HepG2 (cell line): ENCODE measurements around the gene FKTN. TPM values are rescaled to one million over a fixed set of nuclear protein-coding genes. Genes with fewer than 3 reads are reported as not detected.

Source experiments
- ATAC-seq: fragments of 200-7000 bp; cut with Tn5 transposase; 3 replicates; pipeline ENCODE4 v1.9.1; 2020; ENCODE audit warnings: mild to moderate bottlenecking, moderate library complexity
- BruUV-seq: library from RNA; stranded (reverse); fragments of 400-500 nt; replicated peaks from 2 replicates; lab custom pipeline; 2021; lab: Mats Ljungman, UMichigan
- CTCF ChIA-PET: fragments of 300-600 bp; formaldehyde crosslinking; extraction: SDS; loops from one replicate; lab custom pipeline; 2021; ENCODE audit warnings: low total read pairs, inconsistent platforms, low intra/inter-chr PET ratio; lab: Yijun Ruan, JAX
- POLR2A ChIA-PET: fragments of 350-600 bp; sonication (Branson Sonifier 250); formaldehyde crosslinking; loops from one replicate; lab custom pipeline; 2020; ENCODE audit warnings: antibody characterized with exemption, inconsistent platforms; lab: Yijun Ruan, JAX
- DNase-seq: peaks from one replicate; pipeline ENCODE4 v3.0.0-alpha.2; 2015; ENCODE audit warnings: low spot score
- FAIRE-seq: peaks from 3 replicates; lab custom pipeline; 2011; peaks lifted over from hg19 to GRCh38; lab: Jason Lieb, UNC
- H2AFZ ChIP-seq: one replicate; pipeline ENCODE4 v1.6.1; 2011; ENCODE audit warnings: low read length, inconsistent platforms
- H3K27ac ChIP-seq: fragments of 300-600 bp; 3 replicates; pipeline ENCODE4 v1.8.0; 2011; ENCODE audit warnings: mixed run types, mild to moderate bottlenecking, mixed read lengths, low read length, inconsistent platforms; ENCODE audit not compliant: insufficient read depth; ENCODE audit errors: extremely low read length
- H3K27me3 ChIP-seq, 2 experiments: fragments of 200-600 bp in 1 of 2; 2 replicates in 1 of 2; 3 replicates in 1 of 2; pipeline versions ENCODE4 v1.6.0 to v1.8.0; 2011; ENCODE audit warnings: low read length in 2 of 2, mild to moderate bottlenecking in 2 of 2, moderate library complexity in 2 of 2, inconsistent platforms in 1 of 2; ENCODE audit not compliant: insufficient read depth in 2 of 2, control insufficient read depth in 1 of 2
- H3K36me3 ChIP-seq, 2 experiments: fragments of 200-600 bp in 1 of 2; replicated peaks in 1 of 2; 2 replicates in 1 of 2; 3 replicates in 1 of 2; pipeline versions ENCODE4 v1.5.1 to v1.8.0; 2011; ENCODE audit warnings: low read length in 2 of 2, inconsistent platforms in 1 of 2; ENCODE audit not compliant: insufficient read depth in 2 of 2, control insufficient read depth in 1 of 2
- H3K4me1 ChIP-seq: 2 replicates; pipeline ENCODE4 v1.5.1; 2012; ENCODE audit warnings: low read length, inconsistent platforms; ENCODE audit not compliant: insufficient read depth
- H3K4me2 ChIP-seq: 2 replicates; pipeline ENCODE4 v1.6.0; 2011; ENCODE audit warnings: low read depth, low read length, inconsistent platforms
- H3K4me3 ChIP-seq, 3 experiments: fragments of 200-600 bp in 1 of 3; sonication (generic), shearing (Covaris generic) in 1 of 3; replicated peaks in 1 of 3; 2 replicates each; pipeline ENCODE4 v1.5.1; 2011 to 2016; ENCODE audit warnings: low read length in 3 of 3, inconsistent platforms in 2 of 3, low read depth in 2 of 3, mild to moderate bottlenecking in 2 of 3, control low read depth in 1 of 3, mixed read lengths in 1 of 3; ENCODE audit not compliant: insufficient read depth in 1 of 3
- H3K79me2 ChIP-seq: one replicate; pipeline ENCODE4 v1.6.1; 2011; ENCODE audit warnings: low read length, inconsistent platforms; ENCODE audit not compliant: insufficient read depth
- H3K9ac ChIP-seq: 2 replicates; pipeline ENCODE4 v1.6.0; 2011; ENCODE audit warnings: mild to moderate bottlenecking, low read depth, low read length, inconsistent platforms; ENCODE audit not compliant: insufficient read depth
- H3K9me3 ChIP-seq: 2 replicates; pipeline ENCODE4 v1.5.1; 2012; ENCODE audit warnings: mild to moderate bottlenecking, low read length
- H4K20me1 ChIP-seq: 2 replicates; pipeline ENCODE4 v1.6.0; 2011; ENCODE audit warnings: inconsistent platforms, mild to moderate bottlenecking, low read length, moderate library complexity; ENCODE audit not compliant: insufficient read depth
- NR1H2 ChIP-seq: sonication (generic); formaldehyde crosslinking; IDR thresholded peaks from 2 replicates; pipeline ENCODE4 v1.8.1; 2022; ENCODE audit warnings: low read depth, missing genetic modification reagents, borderline replicate concordance
- STAT6 ChIP-seq: sonication (generic); formaldehyde crosslinking; IDR thresholded peaks from 2 replicates; pipeline ENCODE4 v1.4.0; 2020; ENCODE audit warnings: missing genetic modification reagents, mild to moderate bottlenecking, borderline replicate concordance
- ZBTB1 ChIP-seq: sonication (generic); formaldehyde crosslinking; IDR thresholded peaks from 2 replicates; pipeline ENCODE4 v1.4.0; 2020; ENCODE audit warnings: missing genetic modification reagents, borderline replicate concordance
- ZNF564 ChIP-seq: sonication (generic); formaldehyde crosslinking; IDR thresholded peaks from 2 replicates; pipeline ENCODE4 v1.8.1; 2023; ENCODE audit warnings: mild to moderate bottlenecking, missing genetic modification reagents
- WGBS: methylation state at CpG from one replicate; pipeline ENCODE4 v1.1.6; 2017; ENCODE audit warnings: low lambda C conversion rate; 5-methylcytosine and 5-hydroxymethylcytosine counted together
- in situ Hi-C: cut with HindIII; loops from 2 replicates; pipeline ENCODE4 v1.10.0; 2017; ENCODE audit warnings: low pct_unique_long_range_greater_than_20kb; ENCODE audit not compliant: extremely low pct_ligation_motif_present
- intact Hi-C: fragments of 100-400 bp; cut with micrococcal nuclease; formaldehyde crosslinking; loops from one replicate; pipeline ENCODE4 v1.10.0; 2022; ENCODE audit not compliant: unreplicated experiment
- polyA plus RNA-seq, 8 experiments: library from polyadenylated mRNA; depleted of rRNA in 3 of 8; stranded (reverse) in 7 of 8; unstranded in 1 of 8; fragments of >200 nt; fragmentation: Illumina TruSeq in 4 of 8; extraction: Trizol in 4 of 8; gene quantifications; 2 replicates each; pipeline versions ENCODE4 v1.2.1 to v1.2.3, GENCODE V29; 2011 to 2016; ENCODE audit warnings: low read depth in 4 of 8, missing spikeins in 1 of 8, mixed read lengths in 1 of 8; ENCODE audit not compliant: insufficient read depth in 1 of 8
- total RNA-seq, 5 experiments: library from RNA; depleted of rRNA; stranded (reverse); fragments of >200 nt; fragmentation: Illumina TruSeq; extraction: Trizol; gene quantifications; 2 replicates each; pipeline ENCODE4 v1.2.3, GENCODE V29; 2016; ENCODE audit warnings: low read depth in 1 of 5
- TF ChIP-seq, protein P1 (sequence below): sonication (generic); formaldehyde crosslinking; IDR thresholded peaks from 2 replicates; pipeline ENCODE4 v1.4.0; 2020; ENCODE audit warnings: missing genetic modification reagents, low read depth, mild to moderate bottlenecking, borderline replicate concordance
- TF ChIP-seq, protein P2 (sequence below): sonication (generic); formaldehyde crosslinking; IDR thresholded peaks from 2 replicates; pipeline ENCODE4 v1.8.1; 2023; ENCODE audit warnings: mild to moderate bottlenecking, inconsistent platforms, moderate library complexity, missing genetic modification reagents, borderline replicate concordance
- TF ChIP-seq, protein P3 (sequence below): sonication (generic); formaldehyde crosslinking; IDR thresholded peaks from 2 replicates; pipeline ENCODE4 v1.5.0; 2020; ENCODE audit warnings: mild to moderate bottlenecking, missing genetic modification reagents, moderate library complexity
- TF ChIP-seq, protein P4 (sequence below): sonication (generic); formaldehyde crosslinking; IDR thresholded peaks from 2 replicates; pipeline ENCODE4 v1.4.0; 2020; ENCODE audit warnings: missing genetic modification reagents, borderline replicate concordance
- TF ChIP-seq, protein P5 (sequence below): sonication (generic); formaldehyde crosslinking; IDR thresholded peaks from 2 replicates; pipeline ENCODE4 v1.4.0; 2020; ENCODE audit warnings: missing genetic modification reagents, borderline replicate concordance

The FKTN gene
- total and polyA plus RNA-seq, 2 of the 13 experiments (the other 11 are each of a cell fraction or from before 2014, with no cell fraction given), result 7.9 to 13.5 TPM

DNA sequence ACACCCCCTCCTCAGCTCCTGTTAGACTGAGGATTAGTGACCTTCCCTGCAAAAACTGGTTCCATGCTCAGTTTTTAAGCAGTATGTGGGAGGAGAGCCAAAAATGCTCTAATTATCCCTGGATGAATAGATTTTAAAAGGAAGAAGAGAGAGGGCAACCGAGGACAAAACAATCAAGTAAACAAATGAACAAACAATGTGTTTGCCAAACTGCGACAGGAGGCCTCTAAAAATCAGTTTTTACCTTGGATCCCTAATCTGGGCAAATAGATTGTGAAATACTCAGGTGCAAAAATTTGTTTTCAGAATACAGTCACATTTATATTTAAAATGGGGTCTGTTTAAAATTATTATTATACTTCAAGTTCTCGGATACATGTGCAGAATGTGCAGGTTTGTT lies 112.8 kb downstream of the FKTN start:
- no peaks in the 10 kb centered on the region for H3K9me3 ChIP-seq
- no peaks in the 10 kb centered on the region for H3K36me3 ChIP-seq
- H3K9ac ChIP-seq, result no peak overlapping the region
- no peak for FAIRE-seq
- peaks cover 0 to 4% of the 10 kb centered on the region in 2 experiments; a peak in 1 of 5 replicates for H3K27me3 ChIP-seq
- H3K79me2 ChIP-seq, result no peaks in the 10 kb centered on the region
- DNase-seq, result no peak
- ChIA-PET POLR2A (no interaction called here), CTCF (no interaction called here)
- no TSS peak for BruUV-seq
- no peak for ATAC-seq
- in situ Hi-C loops (no loop called here), intact Hi-C loops (no loop called here)
- H3K4me1 ChIP-seq, result peaks cover 26% of the 10 kb centered on the region
- H4K20me1 ChIP-seq, result no peaks in the 10 kb centered on the region
- 2% methylated on average over 3 of the region's 3 CpGs for WGBS
- no peak overlapping the region for H3K4me2 ChIP-seq
- no peak overlapping the region for H3K4me3 ChIP-seq
- H2AFZ ChIP-seq, result no peak overlapping the region
- H3K27ac ChIP-seq, result no peak overlapping the region
- TF ChIP-seq, protein P1, sequence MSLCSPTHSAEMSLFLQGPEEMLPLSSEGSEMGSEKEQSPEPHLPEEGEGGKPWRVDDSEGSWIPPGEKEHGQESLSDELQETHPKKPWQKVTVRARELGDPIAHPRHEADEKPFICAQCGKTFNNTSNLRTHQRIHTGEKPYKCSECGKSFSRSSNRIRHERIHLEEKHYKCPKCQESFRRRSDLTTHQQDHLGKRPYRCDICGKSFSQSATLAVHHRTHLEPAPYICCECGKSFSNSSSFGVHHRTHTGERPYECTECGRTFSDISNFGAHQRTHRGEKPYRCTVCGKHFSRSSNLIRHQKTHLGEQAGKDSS, result no peak
- TF ChIP-seq, protein P2, sequence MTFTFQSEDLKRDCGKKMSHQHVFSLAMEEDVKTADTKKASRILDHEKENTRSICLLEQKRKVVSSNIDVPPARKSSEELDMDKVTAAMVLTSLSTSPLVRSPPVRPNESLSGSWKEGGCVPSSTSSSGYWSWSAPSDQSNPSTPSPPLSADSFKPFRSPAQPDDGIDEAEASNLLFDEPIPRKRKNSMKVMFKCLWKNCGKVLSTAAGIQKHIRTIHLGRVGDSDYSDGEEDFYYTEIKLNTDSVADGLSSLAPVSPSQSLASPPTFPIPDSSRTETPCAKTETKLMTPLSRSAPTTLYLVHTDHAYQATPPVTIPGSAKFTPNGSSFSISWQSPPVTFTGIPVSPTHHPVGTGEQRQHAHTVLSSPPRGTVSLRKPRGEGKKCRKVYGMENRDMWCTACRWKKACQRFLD (CRISPR knock-in tag), result no peak
- no peak for TF ChIP-seq ZNF564
- TF ChIP-seq, protein P3, sequence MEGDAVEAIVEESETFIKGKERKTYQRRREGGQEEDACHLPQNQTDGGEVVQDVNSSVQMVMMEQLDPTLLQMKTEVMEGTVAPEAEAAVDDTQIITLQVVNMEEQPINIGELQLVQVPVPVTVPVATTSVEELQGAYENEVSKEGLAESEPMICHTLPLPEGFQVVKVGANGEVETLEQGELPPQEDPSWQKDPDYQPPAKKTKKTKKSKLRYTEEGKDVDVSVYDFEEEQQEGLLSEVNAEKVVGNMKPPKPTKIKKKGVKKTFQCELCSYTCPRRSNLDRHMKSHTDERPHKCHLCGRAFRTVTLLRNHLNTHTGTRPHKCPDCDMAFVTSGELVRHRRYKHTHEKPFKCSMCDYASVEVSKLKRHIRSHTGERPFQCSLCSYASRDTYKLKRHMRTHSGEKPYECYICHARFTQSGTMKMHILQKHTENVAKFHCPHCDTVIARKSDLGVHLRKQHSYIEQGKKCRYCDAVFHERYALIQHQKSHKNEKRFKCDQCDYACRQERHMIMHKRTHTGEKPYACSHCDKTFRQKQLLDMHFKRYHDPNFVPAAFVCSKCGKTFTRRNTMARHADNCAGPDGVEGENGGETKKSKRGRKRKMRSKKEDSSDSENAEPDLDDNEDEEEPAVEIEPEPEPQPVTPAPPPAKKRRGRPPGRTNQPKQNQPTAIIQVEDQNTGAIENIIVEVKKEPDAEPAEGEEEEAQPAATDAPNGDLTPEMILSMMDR, result no peak
- TF ChIP-seq, protein P4, sequence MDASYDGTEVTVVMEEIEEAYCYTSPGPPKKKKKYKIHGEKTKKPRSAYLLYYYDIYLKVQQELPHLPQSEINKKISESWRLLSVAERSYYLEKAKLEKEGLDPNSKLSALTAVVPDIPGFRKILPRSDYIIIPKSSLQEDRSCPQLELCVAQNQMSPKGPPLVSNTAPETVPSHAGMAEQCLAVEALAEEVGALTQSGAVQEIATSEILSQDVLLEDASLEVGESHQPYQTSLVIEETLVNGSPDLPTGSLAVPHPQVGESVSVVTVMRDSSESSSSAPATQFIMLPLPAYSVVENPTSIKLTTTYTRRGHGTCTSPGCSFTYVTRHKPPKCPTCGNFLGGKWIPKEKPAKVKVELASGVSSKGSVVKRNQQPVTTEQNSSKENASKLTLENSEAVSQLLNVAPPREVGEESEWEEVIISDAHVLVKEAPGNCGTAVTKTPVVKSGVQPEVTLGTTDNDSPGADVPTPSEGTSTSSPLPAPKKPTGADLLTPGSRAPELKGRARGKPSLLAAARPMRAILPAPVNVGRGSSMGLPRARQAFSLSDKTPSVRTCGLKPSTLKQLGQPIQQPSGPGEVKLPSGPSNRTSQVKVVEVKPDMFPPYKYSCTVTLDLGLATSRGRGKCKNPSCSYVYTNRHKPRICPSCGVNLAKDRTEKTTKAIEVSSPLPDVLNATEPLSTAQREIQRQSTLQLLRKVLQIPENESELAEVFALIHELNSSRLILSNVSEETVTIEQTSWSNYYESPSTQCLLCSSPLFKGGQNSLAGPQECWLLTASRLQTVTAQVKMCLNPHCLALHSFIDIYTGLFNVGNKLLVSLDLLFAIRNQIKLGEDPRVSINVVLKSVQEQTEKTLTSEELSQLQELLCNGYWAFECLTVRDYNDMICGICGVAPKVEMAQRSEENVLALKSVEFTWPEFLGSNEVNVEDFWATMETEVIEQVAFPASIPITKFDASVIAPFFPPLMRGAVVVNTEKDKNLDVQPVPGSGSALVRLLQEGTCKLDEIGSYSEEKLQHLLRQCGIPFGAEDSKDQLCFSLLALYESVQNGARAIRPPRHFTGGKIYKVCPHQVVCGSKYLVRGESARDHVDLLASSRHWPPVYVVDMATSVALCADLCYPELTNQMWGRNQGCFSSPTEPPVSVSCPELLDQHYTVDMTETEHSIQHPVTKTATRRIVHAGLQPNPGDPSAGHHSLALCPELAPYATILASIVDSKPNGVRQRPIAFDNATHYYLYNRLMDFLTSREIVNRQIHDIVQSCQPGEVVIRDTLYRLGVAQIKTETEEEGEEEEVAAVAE, result no peak
- no peak for TF ChIP-seq NR1H2 (CRISPR knock-in tag)
- TF ChIP-seq, protein P5, sequence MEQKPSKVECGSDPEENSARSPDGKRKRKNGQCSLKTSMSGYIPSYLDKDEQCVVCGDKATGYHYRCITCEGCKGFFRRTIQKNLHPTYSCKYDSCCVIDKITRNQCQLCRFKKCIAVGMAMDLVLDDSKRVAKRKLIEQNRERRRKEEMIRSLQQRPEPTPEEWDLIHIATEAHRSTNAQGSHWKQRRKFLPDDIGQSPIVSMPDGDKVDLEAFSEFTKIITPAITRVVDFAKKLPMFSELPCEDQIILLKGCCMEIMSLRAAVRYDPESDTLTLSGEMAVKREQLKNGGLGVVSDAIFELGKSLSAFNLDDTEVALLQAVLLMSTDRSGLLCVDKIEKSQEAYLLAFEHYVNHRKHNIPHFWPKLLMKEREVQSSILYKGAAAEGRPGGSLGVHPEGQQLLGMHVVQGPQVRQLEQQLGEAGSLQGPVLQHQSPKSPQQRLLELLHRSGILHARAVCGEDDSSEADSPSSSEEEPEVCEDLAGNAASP, result no peak
- no peak for TF ChIP-seq STAT6 (CRISPR knock-in tag)
- TF ChIP-seq ZBTB1 (CRISPR knock-in tag), result no peak
